Measurements from ENCODE around the gene GRM5. TPM values are rescaled to one million over a fixed set of nuclear protein-coding genes. Genes with fewer than 3 reads are reported as not detected.

GRM5 gene
- total RNA-seq, 2 donors from 2014 or later = 0.17 TPM; not detected in 1

GRCh38 chr11:88818978-88819377 is 246.8 kb downstream of the GRM5 start:
- no peaks in the 10 kb centered on the region for H3K9me3 ChIP-seq
- no peak overlapping the region for H3K4me3 ChIP-seq
- H3K27ac ChIP-seq = no peak overlapping the region
- TF ChIP-seq POLR2AphosphoS5 (IDR thresholded peaks at IDR 0.05) = no peak
- TF ChIP-seq, protein P1, sequence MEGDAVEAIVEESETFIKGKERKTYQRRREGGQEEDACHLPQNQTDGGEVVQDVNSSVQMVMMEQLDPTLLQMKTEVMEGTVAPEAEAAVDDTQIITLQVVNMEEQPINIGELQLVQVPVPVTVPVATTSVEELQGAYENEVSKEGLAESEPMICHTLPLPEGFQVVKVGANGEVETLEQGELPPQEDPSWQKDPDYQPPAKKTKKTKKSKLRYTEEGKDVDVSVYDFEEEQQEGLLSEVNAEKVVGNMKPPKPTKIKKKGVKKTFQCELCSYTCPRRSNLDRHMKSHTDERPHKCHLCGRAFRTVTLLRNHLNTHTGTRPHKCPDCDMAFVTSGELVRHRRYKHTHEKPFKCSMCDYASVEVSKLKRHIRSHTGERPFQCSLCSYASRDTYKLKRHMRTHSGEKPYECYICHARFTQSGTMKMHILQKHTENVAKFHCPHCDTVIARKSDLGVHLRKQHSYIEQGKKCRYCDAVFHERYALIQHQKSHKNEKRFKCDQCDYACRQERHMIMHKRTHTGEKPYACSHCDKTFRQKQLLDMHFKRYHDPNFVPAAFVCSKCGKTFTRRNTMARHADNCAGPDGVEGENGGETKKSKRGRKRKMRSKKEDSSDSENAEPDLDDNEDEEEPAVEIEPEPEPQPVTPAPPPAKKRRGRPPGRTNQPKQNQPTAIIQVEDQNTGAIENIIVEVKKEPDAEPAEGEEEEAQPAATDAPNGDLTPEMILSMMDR (IDR thresholded peaks at IDR 0.05) = no peak
- TF ChIP-seq POLR2A (IDR thresholded peaks at IDR 0.05) = no peak
- intact Hi-C loops (cut with DNase I) = no loop called here
- H3K36me3 ChIP-seq = no peaks in the 10 kb centered on the region
- no peak for DNase-seq (ENCODE audit: low spot score)
- no peaks in the 10 kb centered on the region for H3K27me3 ChIP-seq (replicated peaks; ENCODE audit: insufficient read depth)
- H3K4me1 ChIP-seq (replicated peaks) = no peaks in the 10 kb centered on the region

- Histone ChIP-seq H3K4me1 (replicated peaks) (no peaks in the 10 kb centered on the region), H3K9me3 (no peaks in the 10 kb centered on the region), H3K36me3 (no peaks in the 10 kb centered on the region), H3K27ac (no peak overlapping the region), H3K27me3 (replicated peaks; ENCODE audit: insufficient read depth) (no peaks in the 10 kb centered on the region), H3K4me3 (no peak overlapping the region)
- intact Hi-C loops (cut with DNase I) = no loop called here
- 47% methylated on average over 3 of the region's 3 CpGs for WGBS
- DNase-seq (ENCODE audit: low spot score) = no peak
- no peak for TF ChIP-seq POLR2A (IDR thresholded peaks at IDR 0.05)
- TF ChIP-seq POLR2AphosphoS5 (IDR thresholded peaks at IDR 0.05) = no peak
- TF ChIP-seq, protein P1 (IDR thresholded peaks at IDR 0.05) = no peak
Measured at GRCh38 chr11:88815505-88815904, 250.3 kb downstream of the GRM5 start.

- intact Hi-C loops (cut with DNase I) = no loop called here
- TF ChIP-seq POLR2AphosphoS5 (IDR thresholded peaks at IDR 0.05) = no peak
- TF ChIP-seq POLR2A (IDR thresholded peaks at IDR 0.05) = no peak
- TF ChIP-seq, protein P1 (IDR thresholded peaks at IDR 0.05) = no peak
- WGBS = 0% methylated on average over 1 of the region's 1 CpG
Measured at GRCh38 chr11:88814076-88814475, 251.7 kb downstream of the GRM5 start.

GRCh38 chr11:88813233-88813915 is 252.4 kb downstream of the GRM5 start:
- H3K4me3 ChIP-seq = no peak overlapping the region
- intact Hi-C loops (cut with DNase I) = no loop called here

More at GRCh38 chr11:88814076-88814475, 251.7 kb downstream of the GRM5 start:
- Histone ChIP-seq H3K4me1 (replicated peaks) (no peaks in the 10 kb centered on the region), H3K27me3 (replicated peaks; ENCODE audit: insufficient read depth) (no peaks in the 10 kb centered on the region), H3K36me3 (no peaks in the 10 kb centered on the region), H3K27ac (no peak overlapping the region), H3K4me3 (no peak overlapping the region), H3K9me3 (no peaks in the 10 kb centered on the region)
- no peak for DNase-seq (ENCODE audit: low spot score)

More at GRCh38 chr11:88813233-88813915, 252.4 kb downstream of the GRM5 start:
- no peak for DNase-seq (ENCODE audit: low spot score)
- Histone ChIP-seq H3K27ac (no peak overlapping the region), H3K36me3 (no peaks in the 10 kb centered on the region), H3K4me1 (replicated peaks) (no peaks in the 10 kb centered on the region), H3K9me3 (no peaks in the 10 kb centered on the region), H3K27me3 (replicated peaks; ENCODE audit: insufficient read depth) (no peaks in the 10 kb centered on the region)
- TF ChIP-seq POLR2AphosphoS5 (IDR thresholded peaks at IDR 0.05) (no peak), POLR2A (IDR thresholded peaks at IDR 0.05) (no peak)
- TF ChIP-seq, protein P1 (IDR thresholded peaks at IDR 0.05) = no peak
- 27% methylated on average over 1 of the region's 1 CpG for WGBS

Measured in prostate gland (tissue), 2 donors.